GM19324 (cell line): ENCODE measurements around the gene BCAP31.
"Not testable (repeated sequence)": the region's sequence is repeated elsewhere in the genome, so short reads cannot be mapped to it uniquely, and the experiment has no call there.

ENCODE experiments used
- ATAC-seq: cut with Tn5 transposase; IDR thresholded peaks from one replicate; pipeline ENCODE4 v1.9.1; 2021; ENCODE audit warnings: mild to moderate bottlenecking, moderate library complexity; ENCODE audit not compliant: unreplicated experiment, low FRiP score

BCAP31 gene

DNA sequence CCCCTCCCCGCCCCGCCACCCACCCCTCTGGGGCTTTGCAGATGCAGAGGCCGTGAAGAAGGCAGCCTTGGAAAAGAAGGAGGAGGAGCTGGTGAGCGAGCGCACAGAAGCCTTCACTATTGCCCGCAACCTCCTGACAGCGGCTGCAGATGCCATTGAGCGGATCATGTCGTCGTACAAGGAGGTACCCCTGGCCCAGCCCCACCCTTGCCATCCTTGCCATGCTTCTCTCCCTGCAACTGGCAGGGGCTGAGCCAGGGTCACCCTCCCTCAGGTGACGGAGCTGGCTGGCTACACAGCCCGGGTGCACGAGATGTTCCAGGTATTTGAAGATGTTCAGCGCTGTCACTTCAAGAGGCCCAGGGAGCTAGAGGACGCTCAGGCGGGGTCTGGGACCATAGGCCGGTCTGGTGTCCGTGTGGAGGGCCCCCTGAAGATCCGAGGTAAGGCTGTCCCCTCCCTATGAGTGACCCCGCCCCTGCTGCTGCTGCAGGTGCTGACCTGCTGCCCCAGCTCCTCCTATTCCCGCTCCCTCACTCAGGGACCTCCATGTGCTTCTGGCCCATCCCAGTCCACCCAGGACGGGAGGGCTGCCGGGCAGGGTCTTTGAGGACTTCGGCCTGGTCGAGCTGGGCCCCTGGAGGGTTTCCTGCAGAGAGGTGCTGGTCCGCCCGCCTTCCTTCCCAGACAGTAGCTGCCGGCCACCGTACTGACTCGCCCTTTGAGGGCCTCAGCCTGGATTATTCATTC, 12.1 kb upstream of the BCAP31 start:
- ATAC-seq: no peak

GRCh38 chrX:153735274-153735673, 11.1 kb upstream of the BCAP31 start:
- no peak for ATAC-seq

GRCh38 chrX:153734871-153735270, 10.7 kb upstream of the BCAP31 start:
- no peak for ATAC-seq

DNA sequence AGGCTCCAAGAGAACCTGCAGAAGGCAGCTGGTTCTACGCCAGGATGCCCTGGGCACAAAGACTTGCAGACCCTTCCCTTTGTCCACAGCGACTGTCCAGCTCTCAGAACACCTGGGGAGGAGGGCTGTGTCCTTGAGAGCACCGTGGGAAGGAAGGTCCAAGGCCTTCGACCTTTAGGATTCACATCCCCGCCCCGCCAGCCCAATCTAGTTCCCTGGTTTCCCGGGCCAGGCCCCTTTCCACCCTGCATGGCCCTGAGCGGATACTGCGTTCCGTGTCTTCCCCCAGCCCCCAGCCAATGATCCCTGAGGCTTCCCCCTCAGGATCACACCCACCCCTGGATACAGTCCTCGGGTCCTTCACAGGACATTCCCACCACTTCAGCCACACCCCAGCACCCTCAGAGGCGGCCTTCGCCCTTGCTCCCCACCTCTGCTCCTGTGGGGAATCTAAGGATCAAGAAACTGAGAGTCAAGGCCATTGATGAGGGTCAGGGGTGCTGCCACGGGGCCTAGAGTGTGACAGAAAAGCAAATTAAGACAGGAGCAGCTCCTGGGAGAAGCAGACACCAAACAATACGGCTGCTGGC, 9.6 kb upstream of the BCAP31 start:
- no peak for ATAC-seq

DNA sequence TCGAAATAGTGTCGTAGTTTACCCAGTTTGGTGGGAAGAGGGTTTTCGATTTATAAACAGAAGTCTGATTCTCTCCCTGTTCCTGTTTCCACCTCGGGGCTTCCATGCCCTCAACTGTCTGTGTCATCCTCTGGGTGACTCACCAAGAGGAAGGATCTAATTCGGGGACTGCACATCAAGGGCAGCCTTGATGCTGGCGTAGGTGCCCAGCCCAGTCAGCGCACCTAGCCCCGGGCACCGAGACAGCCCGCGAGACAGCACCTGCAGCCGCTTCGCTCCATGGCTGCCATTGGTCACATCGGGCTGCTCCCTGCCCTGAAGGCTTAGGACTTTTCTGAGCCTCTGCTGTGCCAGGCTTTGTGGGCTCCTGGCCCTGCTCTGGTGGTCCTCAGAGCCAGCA, 8.2 kb upstream of the BCAP31 start:
- no peak for ATAC-seq

- no peak for ATAC-seq
Measured at GRCh38 chrX:153731845-153732215, 7.6 kb upstream of the BCAP31 start.

- ATAC-seq: no peak
Measured at GRCh38 chrX:153731117-153731844, 7.1 kb upstream of the BCAP31 start.

DNA sequence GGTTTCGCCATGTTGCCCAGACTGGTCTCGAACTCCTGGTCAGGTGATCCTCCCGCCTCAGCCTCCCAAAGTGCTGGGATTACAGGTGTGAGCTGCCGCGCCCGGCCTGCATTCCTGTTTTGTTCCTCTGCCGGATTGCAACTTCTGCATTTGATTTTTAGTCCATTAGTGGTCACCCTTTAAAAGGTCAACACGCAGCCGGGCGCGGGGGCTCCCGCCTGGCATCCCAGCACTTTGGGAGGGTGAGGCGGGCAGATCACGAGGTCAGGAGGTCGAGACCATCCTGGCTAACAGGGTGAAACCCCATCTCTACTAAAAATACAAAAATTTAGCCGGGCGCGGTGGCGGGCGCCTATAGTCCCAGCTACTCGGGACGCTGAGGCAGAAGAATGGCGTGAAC, 5.9 kb upstream of the BCAP31 start:
- not testable (repeated sequence) for ATAC-seq

GRCh38 chrX:153728951-153729631, 4.9 kb upstream of the BCAP31 start:
- ATAC-seq: no peak

DNA sequence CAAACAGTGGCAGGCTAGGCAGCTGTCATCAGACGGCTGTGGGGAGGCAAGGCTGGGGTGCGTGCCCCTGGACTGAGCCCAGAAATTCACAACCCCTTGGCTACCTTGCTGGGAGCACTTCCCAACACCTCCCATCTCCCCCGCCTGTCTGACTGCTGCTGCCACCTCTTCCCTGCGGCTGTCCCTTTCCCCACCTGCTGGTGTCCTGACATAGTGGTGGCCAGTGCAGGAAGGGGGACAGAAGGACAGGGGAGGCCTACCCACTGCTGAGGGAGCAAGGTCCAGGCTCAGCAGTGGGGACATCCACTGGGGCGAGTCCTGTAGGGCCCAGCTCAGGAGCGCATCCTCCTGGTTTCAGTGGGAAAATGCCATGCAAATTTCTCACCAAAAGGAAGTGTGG, 3.9 kb upstream of the BCAP31 start:
- no peak for ATAC-seq

- ATAC-seq: no peak
Measured at GRCh38 chrX:153727123-153727931, 3.1 kb upstream of the BCAP31 start.

GRCh38 chrX:153726286-153727122, 2.3 kb upstream of the BCAP31 start:
- peak; percentile 37 for ATAC-seq

GRCh38 chrX:153725832-153726285, 1.7 kb upstream of the BCAP31 start:
- no peak for ATAC-seq

DNA sequence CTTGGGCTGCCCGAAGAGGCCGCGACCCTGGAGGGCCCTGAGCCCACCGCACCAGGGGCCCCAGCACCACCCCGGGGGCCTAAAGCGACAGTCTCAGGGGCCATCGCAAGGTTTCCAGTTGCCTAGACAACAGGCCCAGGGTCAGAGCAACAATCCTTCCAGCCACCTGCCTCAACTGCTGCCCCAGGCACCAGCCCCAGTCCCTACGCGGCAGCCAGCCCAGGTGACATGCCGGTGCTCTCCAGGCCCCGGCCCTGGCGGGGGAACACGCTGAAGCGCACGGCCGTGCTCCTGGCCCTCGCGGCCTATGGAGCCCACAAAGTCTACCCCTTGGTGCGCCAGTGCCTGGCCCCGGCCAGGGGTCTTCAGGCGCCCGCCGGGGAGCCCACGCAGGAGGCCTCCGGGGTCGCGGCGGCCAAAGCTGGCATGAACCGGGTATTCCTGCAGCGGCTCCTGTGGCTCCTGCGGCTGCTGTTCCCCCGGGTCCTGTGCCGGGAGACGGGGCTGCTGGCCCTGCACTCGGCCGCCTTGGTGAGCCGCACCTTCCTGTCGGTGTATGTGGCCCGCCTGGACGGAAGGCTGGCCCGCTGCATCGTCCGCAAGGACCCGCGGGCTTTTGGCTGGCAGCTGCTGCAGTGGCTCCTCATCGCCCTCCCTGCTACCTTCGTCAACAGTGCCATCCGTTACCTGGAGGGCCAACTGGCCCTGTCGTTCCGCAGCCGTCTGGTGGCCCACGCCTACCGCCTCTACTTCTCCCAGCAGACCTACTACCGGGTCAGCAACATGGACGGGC, 1.0 kb upstream of the BCAP31 start:
- peak; percentile 1 for ATAC-seq

GRCh38 chrX:153723351-153724251, 586 bp downstream of the BCAP31 start:
- ATAC-seq: peak; percentile 33

DNA sequence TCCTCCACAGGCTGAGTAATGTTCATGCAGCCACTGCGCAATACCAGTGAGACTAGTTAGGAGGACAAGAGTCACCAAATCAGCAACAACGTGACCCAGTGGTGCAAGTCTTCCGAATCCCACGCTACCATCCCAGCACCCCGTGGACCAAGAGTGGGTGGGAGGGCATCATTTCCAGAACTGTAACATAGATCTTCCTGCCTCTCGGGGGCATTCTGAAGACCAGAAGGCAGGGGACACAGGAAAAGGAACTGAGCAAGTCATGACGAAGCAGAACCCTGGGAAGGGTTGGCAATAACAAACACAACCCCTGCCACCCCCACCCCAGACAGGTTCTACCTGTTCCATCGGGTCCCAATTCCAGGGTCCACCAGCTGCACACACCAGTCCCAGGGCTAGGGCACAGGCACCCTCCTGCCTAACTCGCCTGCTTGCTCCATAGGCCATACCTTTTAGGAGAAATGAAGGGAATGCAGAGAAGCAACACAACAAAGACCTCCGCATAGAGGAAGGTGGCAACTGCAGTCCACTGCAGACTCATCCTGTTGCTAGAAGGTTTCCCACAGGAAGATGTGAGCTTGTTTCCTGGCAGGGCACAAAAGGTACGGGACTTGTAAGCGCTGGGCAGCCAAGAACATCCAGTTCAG, 1.4 kb downstream of the BCAP31 start:
- no peak for ATAC-seq

GRCh38 chrX:153719701-153720100, 4.5 kb downstream of the BCAP31 start:
- ATAC-seq: no peak
